Transverse colon (tissue), 4 donors: ENCODE data around the gene HES4.

Source experiments
- CTCF ChIP-seq, 5 experiments: fragments of 200-600 bp in 3 of 5; fragments of 450-650 bp in 2 of 5; sonication (generic) in 3 of 5; IDR thresholded peaks; 1 replicate in 2 of 5; 2 replicates in 3 of 5; pipeline ENCODE4 v1.5.1; 2016 to 2017; ENCODE audit warnings: antibody characterized with exemption in 5 of 5, inconsistent platforms in 3 of 5, mild to moderate bottlenecking in 2 of 5, moderate library complexity in 1 of 5
- POLR2A ChIP-seq: fragments of 450-650 bp; IDR thresholded peaks from one replicate; pipeline ENCODE4 v1.6.1; 2016; ENCODE audit warnings: antibody characterized with exemption, mild to moderate bottlenecking, moderate library complexity
- POLR2AphosphoS5 ChIP-seq, 3 donors: sonication (generic); formaldehyde crosslinking; IDR thresholded peaks; one replicate each; pipeline ENCODE4 v1.6.1; 2016; ENCODE audit warnings: antibody characterized with exemption in 3 of 3

- TF ChIP-seq CTCF (IDR thresholded peaks at IDR 0.05) (no peak), POLR2AphosphoS5 (IDR thresholded peaks at IDR 0.05) (no peak), POLR2A (no peak)
Observed at GRCh38 chr1:1004780-1005697, 5.1 kb upstream of the HES4 start.
